HG03135 (cell line): ENCODE results near the gene PTOV1.
A peak's percentile ranks its signal among the peaks of the same experiment; 100 is the strongest.

Experiments used
- ATAC-seq: cut with Tn5 transposase; IDR thresholded peaks from one replicate; pipeline ENCODE4 v1.9.1; 2021; ENCODE audit warnings: mild to moderate bottlenecking, moderate library complexity; ENCODE audit not compliant: unreplicated experiment

Gene PTOV1

GRCh38 chr19:49857838-49858087, 6.8 kb downstream of the PTOV1 start:
- no peak for ATAC-seq

DNA sequence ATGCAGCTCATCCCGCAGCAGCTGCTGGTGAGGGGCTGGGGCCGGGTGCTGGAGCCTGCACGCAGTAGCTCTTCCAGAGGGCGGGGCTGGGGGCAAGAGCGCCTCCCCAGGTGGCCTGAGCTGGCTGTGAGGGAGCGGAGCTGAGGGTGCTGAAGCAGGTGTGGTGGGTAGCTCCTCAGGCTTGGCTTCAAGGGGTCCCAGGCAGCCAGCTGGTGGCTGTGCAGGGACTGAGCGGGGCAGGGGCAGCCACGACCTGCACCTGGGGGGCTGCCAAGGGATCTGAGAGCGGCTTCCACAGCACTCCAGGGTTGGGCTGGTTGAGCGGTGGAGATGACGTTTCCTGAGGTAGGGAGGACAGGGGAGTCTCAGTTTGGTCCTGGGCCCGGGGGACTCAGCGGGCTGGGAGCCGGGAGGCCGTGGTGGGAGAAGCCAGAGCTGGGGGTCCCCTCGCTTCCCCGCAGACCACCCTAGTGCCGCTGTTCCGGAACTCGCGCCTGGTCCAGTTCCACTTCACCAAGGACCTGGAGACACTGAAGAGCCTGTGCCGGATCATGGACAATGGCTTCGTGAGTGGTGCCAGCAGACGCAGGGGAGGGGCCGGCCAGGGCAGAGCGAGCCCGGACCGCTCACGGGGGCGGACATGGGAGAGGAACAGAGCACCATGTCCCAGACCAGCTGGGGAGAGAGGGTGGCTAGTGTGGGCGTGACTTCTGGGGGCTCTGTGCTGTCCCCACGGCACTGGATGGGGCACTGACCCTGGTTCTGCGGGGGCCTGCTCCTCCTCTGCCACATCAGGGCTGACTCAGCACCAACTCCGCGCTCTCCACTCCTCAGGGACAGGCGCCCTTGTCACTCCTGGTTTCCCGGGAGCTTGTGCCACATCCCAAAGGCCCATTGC, 7.4 kb downstream of the PTOV1 start:
- ATAC-seq: no peak

DNA sequence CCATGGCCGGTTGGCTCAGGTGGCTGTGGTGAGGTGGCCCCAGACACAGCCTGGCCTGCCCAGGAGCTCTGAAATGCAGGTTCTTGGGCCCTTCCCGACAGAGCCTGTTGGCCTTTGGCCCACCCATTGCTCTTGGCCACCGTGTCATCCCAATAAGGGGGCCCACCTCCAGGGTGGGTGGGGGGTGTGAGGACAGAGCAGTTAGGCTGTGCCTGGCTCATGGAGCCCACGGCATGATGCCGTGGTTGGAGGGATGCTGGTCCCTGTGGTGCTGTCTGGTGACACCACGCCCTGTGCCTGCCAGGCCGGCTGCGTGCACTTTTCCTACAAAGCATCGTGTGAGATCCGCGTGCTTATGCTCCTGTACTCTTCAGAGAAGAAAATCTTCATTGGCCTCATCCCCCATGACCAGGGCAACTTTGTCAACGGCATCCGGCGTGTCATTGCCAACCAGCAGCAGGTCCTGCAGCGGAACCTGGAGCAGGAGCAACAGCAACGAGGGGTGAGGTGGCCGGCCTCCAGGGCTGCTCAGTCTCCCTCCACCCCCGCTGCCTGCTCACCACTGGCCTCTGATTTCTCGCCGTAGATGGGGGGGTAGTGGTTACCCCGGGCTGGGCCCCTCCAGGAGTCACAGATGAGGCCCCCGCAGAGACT, 8.8 kb downstream of the PTOV1 start:
- ATAC-seq: no peak

DNA sequence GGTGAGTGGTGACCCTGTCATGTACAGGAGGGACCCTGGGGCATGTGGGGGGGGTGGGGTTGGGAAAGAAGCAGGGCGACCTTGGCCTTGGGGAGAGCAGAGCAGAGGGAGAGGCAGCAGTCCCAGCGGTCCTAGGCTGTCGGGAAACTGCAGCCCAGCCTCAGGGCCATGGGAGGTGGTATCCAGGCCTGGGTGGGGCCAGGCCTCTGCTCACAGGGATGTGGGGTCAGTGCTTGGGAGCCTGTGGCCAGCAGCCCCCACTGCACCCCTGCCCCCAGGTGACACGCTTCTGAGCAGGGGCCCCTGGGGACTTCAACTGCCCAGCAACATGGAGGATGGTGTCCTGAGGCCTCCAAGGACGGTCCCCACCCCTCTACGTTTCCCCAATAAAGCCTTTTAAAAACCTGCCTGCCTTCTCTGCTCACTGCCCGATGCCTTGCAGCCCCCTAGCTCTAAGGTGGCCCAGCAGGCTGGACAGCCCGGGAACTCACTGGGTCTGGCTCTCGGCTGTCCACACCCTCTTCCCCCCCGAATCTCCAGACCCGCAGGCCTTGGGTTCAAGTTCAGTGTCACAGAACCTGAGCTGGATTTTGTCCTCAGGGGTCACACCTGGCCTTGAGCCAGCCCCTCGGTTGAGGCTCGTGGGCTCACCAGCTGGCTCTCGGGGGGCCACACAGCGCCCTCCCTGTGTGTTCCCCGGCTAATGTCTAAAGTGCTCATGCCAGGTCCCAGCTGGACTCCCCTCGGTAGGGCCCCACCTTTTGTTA, 9.6 kb downstream of the PTOV1 start:
- ATAC-seq: no peak

DNA sequence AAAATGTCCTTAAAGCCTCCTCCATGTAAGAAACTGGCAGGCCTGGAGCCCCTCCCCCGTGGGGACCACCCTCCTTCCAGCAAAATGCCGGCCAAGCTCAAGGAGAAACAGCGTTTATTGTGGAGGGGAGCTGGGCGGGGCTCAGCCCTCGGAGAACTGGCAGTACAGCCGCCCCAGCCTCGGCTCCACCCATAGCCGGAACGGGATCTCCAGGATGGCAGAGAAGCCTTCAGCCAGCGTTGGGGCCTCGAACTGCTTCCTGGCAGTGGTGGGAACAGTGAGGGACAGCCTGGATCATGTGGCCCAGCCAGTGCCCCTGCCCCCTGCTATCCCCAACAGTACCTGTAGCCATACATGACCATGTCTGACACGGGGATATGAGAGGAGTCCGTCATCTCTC, 10.1 kb downstream of the PTOV1 start:
- no peak for ATAC-seq

DNA sequence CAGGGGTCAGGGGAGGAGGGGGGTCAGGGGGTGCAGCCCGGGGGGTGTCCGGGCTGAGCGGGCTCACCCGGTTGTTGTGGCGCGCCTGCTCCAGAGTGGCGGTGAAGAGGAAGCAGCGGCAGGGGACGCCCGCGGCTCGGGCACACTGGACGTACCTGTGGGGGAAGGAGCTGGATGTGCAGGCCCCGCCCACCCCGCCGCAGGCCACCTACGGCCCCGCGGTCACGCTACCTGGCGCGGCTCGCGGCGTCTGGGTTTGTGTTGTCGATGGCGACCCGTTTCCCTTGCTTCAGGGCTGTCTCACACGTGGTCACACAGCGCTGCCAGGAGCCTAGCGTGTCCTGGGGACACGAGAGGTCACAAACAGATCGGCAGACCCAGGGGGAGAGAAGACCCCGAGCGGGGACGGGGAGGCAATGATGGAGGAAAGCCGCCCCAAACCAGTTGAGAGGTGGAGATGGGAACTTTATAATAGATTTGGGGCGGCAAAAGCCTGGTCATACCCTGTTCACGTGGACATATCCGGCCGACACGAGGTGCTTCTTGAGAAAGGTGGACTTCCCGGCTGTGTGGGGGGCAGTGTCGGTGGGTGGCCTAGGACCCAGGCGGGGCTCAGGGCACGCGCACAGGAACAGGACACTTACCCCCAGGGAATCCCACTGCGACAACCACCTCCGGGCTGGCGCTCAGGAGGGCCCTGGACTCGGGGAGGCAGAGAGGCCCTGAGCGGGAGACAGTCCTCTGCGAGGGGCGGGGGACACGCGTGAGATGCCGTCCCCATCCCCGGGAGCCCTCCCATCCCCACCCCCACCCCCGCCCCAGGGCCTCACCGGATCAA, 10.8 kb downstream of the PTOV1 start:
- no peak for ATAC-seq

GRCh38 chr19:49862391-49863253, 11.7 kb downstream of the PTOV1 start:
- no peak for ATAC-seq

GRCh38 chr19:49863254-49863934, 12.4 kb downstream of the PTOV1 start:
- ATAC-seq: no peak

- no peak for ATAC-seq
Measured at GRCh38 chr19:49863935-49864320, 13.0 kb downstream of the PTOV1 start.

GRCh38 chr19:49864890-49865289, 13.9 kb downstream of the PTOV1 start:
- no peak for ATAC-seq

DNA sequence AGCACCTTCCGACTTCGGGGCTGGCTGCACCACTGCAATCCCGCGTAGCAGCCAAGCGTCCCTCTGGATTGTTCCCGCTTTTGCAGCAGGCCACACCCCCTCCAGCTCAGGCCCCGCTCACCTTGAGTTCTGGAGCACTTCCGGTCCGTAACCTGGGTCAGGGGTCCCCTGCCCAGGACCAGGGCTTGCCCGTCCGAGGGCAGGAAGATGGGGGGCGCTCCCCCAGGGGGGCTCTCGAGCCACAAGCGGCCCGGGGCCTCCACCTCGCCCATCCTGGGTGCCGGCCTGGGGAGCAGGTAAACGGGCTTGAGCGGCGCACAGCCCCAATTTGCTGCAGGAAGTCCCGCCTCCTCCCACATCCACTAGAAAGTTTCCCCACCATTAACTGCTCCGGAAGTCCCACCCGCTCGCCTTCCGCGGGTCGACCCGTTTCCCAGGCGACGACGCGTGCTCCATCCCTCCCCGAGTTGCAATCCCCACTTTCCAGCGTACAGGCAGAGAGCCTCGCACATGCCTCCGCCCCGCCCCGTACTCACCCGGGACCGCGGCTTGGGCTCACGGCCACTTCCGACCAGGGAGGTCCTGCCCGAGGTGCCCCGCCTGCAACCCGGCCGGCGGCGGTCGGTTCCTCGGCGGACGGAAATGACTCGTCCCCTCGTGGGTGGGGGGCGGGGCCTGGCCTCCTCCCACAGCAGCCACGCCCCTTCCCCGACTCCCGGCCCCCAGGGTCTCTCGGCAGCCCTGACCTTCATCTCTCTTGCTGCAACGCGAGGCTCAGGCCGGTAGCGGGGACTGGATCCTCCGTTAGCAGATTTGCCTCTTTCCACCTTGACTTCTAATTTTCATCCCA, 16.2 kb downstream of the PTOV1 start, which contains the start of gene PNKP:
Gene PNKP, minus strand, starts transcription at position 644 of the 850 bp plus-strand sequence. Its CDS starts 372 bp downstream, at position 272.
- ATAC-seq: peak; percentile 39

DNA sequence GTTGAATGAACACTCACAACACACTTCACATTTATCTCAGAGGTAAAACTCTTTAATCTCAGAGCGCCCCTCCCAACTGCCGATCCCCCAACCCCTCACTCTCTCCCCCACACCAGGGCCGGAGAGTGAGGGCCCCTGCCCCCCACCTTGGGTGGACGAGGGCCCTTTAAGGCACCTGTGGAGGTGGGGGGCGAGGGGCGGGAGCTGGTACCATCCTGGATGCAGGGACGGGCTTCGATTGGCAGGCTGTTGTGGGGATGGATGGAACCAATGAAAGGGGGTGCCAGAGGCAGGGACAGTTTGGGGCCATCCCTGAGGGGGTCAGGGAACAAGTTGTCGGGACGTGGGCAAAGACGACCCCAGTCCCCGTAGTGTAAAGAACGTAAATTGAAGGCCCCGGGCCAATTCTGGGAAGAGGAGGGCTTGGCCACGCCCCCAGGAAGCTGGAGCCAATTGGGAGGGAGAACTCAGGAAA, 18.1 kb downstream of the PTOV1 start:
- peak; percentile 3 for ATAC-seq

- ATAC-seq: peak; percentile 58
Measured at GRCh38 chr19:49869484-49870308, 18.7 kb downstream of the PTOV1 start.

DNA sequence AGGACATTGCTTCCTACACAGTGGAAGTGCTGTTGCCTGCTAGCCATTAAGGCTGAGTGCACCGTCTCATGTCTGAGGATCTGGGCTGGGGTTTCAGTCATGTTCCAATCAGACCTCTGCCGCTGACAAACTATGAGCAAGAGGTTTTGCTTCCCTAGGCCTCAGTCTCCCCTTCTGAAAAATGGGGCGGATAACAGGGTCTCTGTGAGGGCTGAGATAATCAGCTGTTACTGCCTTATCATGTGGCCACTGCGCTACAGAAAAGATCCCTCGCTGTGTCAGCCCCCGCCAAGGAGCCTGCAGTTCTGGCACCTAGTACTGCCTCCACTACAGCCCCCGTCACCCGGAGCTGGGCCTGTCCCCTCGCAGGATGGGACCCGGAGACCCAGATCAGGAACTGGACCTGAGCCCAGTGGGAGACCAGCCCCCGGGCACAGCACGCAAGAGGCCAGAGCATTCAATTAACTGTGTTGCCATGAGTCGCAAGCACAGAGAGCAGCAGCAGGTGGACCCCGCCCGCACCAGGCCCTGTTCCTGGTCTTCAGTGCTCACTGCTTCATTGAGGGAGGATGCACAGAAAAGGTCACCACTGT, 19.4 kb downstream of the PTOV1 start:
- no peak for ATAC-seq

GRCh38 chr19:49871349-49871985, 20.5 kb downstream of the PTOV1 start:
- no peak for ATAC-seq
